Right lobe of liver (tissue), 4 donors: ENCODE measurements around the gene FBXO3.

Experiments used
- CTCF ChIP-seq, 4 donors: fragments of 200-600 bp in 3 of 4; fragments of 450-650 bp in 1 of 4; IDR thresholded peaks; one replicate each; pipeline versions ENCODE4 v1.5.1 to v1.8.0; 2016 to 2022; ENCODE audit warnings: antibody characterized with exemption in 4 of 4, mild to moderate bottlenecking in 2 of 4
- POLR2A ChIP-seq: fragments of 450-650 bp; IDR thresholded peaks from one replicate; pipeline ENCODE4 v1.6.1; 2017; ENCODE audit warnings: antibody characterized with exemption, mild to moderate bottlenecking
- donor health status: DM: no; HTN: no; CAD: no.
- donor health status: DM: no; HTN: no; CAD: no.
- donor health status: DM: no; HTN: yes; CAD: no.

DNA sequence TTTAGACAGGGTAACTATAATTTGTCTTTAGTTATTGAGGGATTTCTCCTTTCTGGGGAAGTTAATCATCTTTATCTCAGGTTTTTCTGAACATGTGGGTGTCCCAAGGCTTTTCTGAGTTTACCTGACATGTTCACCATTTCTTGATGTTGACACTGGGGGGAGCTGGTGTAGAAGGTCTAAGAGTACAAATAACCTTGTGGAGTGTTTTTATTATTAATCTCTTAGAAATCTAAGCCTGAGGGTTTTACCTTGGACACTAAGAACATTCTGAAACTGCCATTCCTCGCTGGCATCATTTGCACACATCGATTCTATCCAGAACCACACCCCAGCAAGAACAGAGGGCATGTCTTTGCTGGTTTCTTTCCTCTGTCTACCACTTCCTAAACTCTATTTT lies 58.1 kb downstream of the FBXO3 start:
- TF ChIP-seq CTCF (IDR thresholded peaks at IDR 0.05) (peak; percentile 22 to 37 (median 29)), POLR2A (no peak)
